M059J (cell line): ENCODE data around the gene ZDHHC24. TPM values are rescaled to one million over a fixed set of nuclear protein-coding genes. Genes with fewer than 3 reads are reported as not detected.
A peak's percentile ranks its signal among the peaks of the same experiment; 100 is the strongest.

ENCODE experiments used
- DNase-seq: peaks from one replicate; pipeline ENCODE4 v3.0.0-alpha.2; 2012; ENCODE audit warnings: low read depth
- total RNA-seq: library from RNA; depleted of rRNA; stranded (reverse); fragments of >200 nt; shearing (Covaris generic); gene quantifications from 2 replicates; pipeline ENCODE4 v1.2.3, GENCODE V29; 2014

ZDHHC24 gene
- total RNA-seq, 1 experiment from 2014 or later: 36.2 TPM

GRCh38 chr11:66497206-66497605 is 48.6 kb downstream of the ZDHHC24 start:
- no peak for DNase-seq

- DNase-seq: no peak
These were observed 50.4 kb downstream of the ZDHHC24 start for GRCh38 chr11:66495401-66495854.

GRCh38 chr11:66494935-66495334 is 50.9 kb downstream of the ZDHHC24 start:
- no peak for DNase-seq

GRCh38 chr11:66494458-66494857 is 51.4 kb downstream of the ZDHHC24 start:
- DNase-seq: no peak

GRCh38 chr11:66493130-66493529 is 52.7 kb downstream of the ZDHHC24 start:
- no peak for DNase-seq

GRCh38 chr11:66492161-66492865 is 53.5 kb downstream of the ZDHHC24 start:
- no peak for DNase-seq

GRCh38 chr11:66491315-66491935 is 54.4 kb downstream of the ZDHHC24 start:
- DNase-seq: no peak

- DNase-seq: no peak
These were observed 56.2 kb downstream of the ZDHHC24 start for GRCh38 chr11:66489636-66490035.

GRCh38 chr11:66488957-66489356 is 56.9 kb downstream of the ZDHHC24 start:
- DNase-seq: no peak

GRCh38 chr11:66484806-66485380 is 61.0 kb downstream of the ZDHHC24 start:
- DNase-seq: no peak

GRCh38 chr11:66480117-66480938 is 65.5 kb downstream of the ZDHHC24 start, which contains the start of gene DPP3:
Gene DPP3, plus strand, starts transcription at chr11:66480434. Its CDS starts 1,767 bp downstream, at chr11:66482201.
- DNase-seq: peak; percentile 96

- peak; percentile 58 for DNase-seq
These were observed 66.3 kb downstream of the ZDHHC24 start for GRCh38 chr11:66479394-66480116.

- DNase-seq: no peak
These were observed 67.0 kb downstream of the ZDHHC24 start for GRCh38 chr11:66478729-66479393.

- DNase-seq: no peak
These were observed 68.3 kb downstream of the ZDHHC24 start for GRCh38 chr11:66477263-66478201.

GRCh38 chr11:66476841-66477251 is 69.0 kb downstream of the ZDHHC24 start:
- DNase-seq: no peak

- no peak for DNase-seq
These were observed 69.5 kb downstream of the ZDHHC24 start for GRCh38 chr11:66476173-66476840.

- DNase-seq: no peak
These were observed 70.3 kb downstream of the ZDHHC24 start for GRCh38 chr11:66475349-66476172.
